ENCODE data around the gene AKR1C2.
"Not testable (repeated sequence)": the region's sequence is repeated elsewhere in the genome, so short reads cannot be mapped to it uniquely, and the experiment has no call there.

DNA sequence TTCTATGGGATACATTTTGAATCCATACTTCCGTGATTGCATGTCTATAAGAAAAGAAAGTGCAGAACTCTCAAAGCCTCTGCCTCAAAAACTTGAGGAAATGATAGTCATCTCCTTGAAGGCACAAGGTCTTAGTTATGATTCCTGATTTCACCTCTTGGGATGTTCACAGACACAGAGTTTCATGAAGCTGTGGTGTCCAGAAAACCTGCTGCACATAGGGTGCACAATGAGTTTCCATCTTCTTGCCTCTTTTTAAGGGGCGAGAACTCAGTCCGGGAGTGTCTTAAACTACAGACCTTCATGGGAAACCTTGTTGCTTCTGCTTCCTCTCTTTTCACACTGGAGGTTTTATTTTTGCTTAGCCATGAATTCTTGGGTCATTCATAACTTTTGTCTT is 36.5 kb downstream of the AKR1C2 start:
- TF ChIP-seq YY1 (IDR thresholded peaks at IDR 0.05; ENCODE audit: insufficient read depth, insufficient read length); SUZ12 (IDR thresholded peaks at IDR 0.05; ENCODE audit: extremely low read depth, insufficient read depth, insufficient read length): not testable (repeated sequence)

Measured in NT2/D1 (cell line).